HL-60 (cell line): ENCODE data around the gene CERKL.
"Not testable (repeated sequence)": the region's sequence is repeated elsewhere in the genome, so short reads cannot be mapped to it uniquely, and the experiment has no call there.

Source experiments
- DNase-seq, 2 experiments: peaks; one replicate each; pipeline ENCODE4 v3.0.0-alpha.2; 2010 to 2020; ENCODE audit warnings: low read depth in 1 of 2, low spot score in 1 of 2
- H3K27ac ChIP-seq: fragments of 250-450 bp; sonication (Bioruptor Pico); replicated peaks from 2 replicates; pipeline ENCODE4 v1.5.1; 2020; ENCODE audit warnings: mild to moderate bottlenecking, moderate library complexity
- H3K27me3 ChIP-seq: fragments of 250-450 bp; sonication (Bioruptor Pico); 2 replicates; pipeline ENCODE4 v1.5.1; 2021; ENCODE audit warnings: mild to moderate bottlenecking, moderate library complexity; ENCODE audit not compliant: insufficient read depth, poor library complexity, severe bottlenecking
- H3K4me3 ChIP-seq: replicated peaks from 2 replicates; pipeline ENCODE4 v1.5.1; 2011; ENCODE audit warnings: mild to moderate bottlenecking, control low read depth, low read length; ENCODE audit not compliant: insufficient read depth
- GABPA ChIP-seq: IDR thresholded peaks from 2 replicates; pipeline ENCODE4 v1.6.1; 2012; ENCODE audit warnings: low read depth
- POLR2AphosphoS5 ChIP-seq: IDR thresholded peaks from 2 replicates; pipeline ENCODE4 v1.6.1; 2012; ENCODE audit warnings: low read depth
- SPI1 ChIP-seq: IDR thresholded peaks from 2 replicates; pipeline ENCODE4 v1.6.1; 2012; ENCODE audit warnings: low read depth, mild to moderate bottlenecking, borderline replicate concordance
- long read RNA-seq: library from polyadenylated mRNA; unstranded; transcript quantifications from one replicate; pipeline ENCODE4 v2.0.0, GENCODE V29; 2020
- TF ChIP-seq, protein P1 (sequence below): IDR thresholded peaks from one replicate; pipeline ENCODE4 v1.5.1; 2011; ENCODE audit warnings: low read length, control low read depth, inconsistent platforms; ENCODE audit not compliant: insufficient read depth
- TF ChIP-seq, protein P2 (sequence below): IDR thresholded peaks from 2 replicates; pipeline ENCODE4 v1.6.1; 2012; ENCODE audit warnings: low read depth; ENCODE audit not compliant: insufficient replicate concordance

CERKL gene
- long read RNA-seq, result 0 reads

GRCh38 chr2:181656450-181657291 is at the start of gene CERKL:
TSS of gene CERKL (minus strand) at chr2:181657105. CDS start at chr2:181657006, 99 bp downstream.
- DNase-seq, result peak in 1 of 2 experiments; percentile 2
- TF ChIP-seq SPI1 (no peak), GABPA (no peak), POLR2AphosphoS5 (no peak)
- TF ChIP-seq, protein P1, sequence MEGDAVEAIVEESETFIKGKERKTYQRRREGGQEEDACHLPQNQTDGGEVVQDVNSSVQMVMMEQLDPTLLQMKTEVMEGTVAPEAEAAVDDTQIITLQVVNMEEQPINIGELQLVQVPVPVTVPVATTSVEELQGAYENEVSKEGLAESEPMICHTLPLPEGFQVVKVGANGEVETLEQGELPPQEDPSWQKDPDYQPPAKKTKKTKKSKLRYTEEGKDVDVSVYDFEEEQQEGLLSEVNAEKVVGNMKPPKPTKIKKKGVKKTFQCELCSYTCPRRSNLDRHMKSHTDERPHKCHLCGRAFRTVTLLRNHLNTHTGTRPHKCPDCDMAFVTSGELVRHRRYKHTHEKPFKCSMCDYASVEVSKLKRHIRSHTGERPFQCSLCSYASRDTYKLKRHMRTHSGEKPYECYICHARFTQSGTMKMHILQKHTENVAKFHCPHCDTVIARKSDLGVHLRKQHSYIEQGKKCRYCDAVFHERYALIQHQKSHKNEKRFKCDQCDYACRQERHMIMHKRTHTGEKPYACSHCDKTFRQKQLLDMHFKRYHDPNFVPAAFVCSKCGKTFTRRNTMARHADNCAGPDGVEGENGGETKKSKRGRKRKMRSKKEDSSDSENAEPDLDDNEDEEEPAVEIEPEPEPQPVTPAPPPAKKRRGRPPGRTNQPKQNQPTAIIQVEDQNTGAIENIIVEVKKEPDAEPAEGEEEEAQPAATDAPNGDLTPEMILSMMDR, result no peak
- TF ChIP-seq, protein P2, sequence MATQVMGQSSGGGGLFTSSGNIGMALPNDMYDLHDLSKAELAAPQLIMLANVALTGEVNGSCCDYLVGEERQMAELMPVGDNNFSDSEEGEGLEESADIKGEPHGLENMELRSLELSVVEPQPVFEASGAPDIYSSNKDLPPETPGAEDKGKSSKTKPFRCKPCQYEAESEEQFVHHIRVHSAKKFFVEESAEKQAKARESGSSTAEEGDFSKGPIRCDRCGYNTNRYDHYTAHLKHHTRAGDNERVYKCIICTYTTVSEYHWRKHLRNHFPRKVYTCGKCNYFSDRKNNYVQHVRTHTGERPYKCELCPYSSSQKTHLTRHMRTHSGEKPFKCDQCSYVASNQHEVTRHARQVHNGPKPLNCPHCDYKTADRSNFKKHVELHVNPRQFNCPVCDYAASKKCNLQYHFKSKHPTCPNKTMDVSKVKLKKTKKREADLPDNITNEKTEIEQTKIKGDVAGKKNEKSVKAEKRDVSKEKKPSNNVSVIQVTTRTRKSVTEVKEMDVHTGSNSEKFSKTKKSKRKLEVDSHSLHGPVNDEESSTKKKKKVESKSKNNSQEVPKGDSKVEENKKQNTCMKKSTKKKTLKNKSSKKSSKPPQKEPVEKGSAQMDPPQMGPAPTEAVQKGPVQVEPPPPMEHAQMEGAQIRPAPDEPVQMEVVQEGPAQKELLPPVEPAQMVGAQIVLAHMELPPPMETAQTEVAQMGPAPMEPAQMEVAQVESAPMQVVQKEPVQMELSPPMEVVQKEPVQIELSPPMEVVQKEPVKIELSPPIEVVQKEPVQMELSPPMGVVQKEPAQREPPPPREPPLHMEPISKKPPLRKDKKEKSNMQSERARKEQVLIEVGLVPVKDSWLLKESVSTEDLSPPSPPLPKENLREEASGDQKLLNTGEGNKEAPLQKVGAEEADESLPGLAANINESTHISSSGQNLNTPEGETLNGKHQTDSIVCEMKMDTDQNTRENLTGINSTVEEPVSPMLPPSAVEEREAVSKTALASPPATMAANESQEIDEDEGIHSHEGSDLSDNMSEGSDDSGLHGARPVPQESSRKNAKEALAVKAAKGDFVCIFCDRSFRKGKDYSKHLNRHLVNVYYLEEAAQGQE, result no peak
- Histone ChIP-seq H3K27ac (no peak within 1 kb of the TSS), H3K4me3 (peak within 1 kb of the TSS; percentile 56), H3K27me3 (peaks cover 38% of the 10 kb centered on the region)

DNA sequence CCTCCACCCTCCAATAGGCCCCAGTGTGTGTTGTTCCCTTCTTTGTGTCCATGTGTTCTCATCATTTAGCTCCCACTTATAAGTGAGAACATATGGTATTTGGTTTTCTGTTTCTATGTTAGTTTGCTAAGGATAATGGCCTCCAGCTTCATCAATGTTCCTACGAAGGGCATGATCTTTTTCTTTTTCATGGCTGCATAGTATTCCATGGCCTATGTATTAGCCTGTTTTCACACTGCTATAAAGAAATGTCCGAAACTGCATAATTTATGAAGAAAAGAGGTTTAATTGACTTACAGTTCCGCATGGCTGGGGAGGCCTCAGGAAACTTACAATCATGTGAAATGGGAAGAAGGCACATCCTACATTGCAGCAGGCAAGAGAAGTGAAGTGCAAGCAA is 45.6 kb upstream of the CERKL start:
- DNase-seq, H3K27ac ChIP-seq, H3K27me3 ChIP-seq, H3K4me3 ChIP-seq: not testable (repeated sequence)

- DNase-seq, result no peak
- Histone ChIP-seq H3K4me3 (no peak overlapping the region), H3K27me3 (no peaks in the 10 kb centered on the region), H3K27ac (peak overlapping the region; percentile 5; the same call in 1 of the 2 replicates)
- TF ChIP-seq POLR2AphosphoS5 (no peak), GABPA (no peak), SPI1 (no peak)
- TF ChIP-seq, protein P2, result no peak
These were observed 41.3 kb upstream of the CERKL start for GRCh38 chr2:181698223-181698622.

GRCh38 chr2:181697571-181697970 is 40.7 kb upstream of the CERKL start:
- H3K4me3 ChIP-seq, result no peak overlapping the region
- peak overlapping the region; percentile 29 for H3K27ac ChIP-seq
- DNase-seq, result peak; percentile 20 to 38
- TF ChIP-seq, protein P2, result no peak
- no peak for TF ChIP-seq GABPA
- TF ChIP-seq, protein P1, result no peak
- TF ChIP-seq SPI1, result peak; percentile 96
- H3K27me3 ChIP-seq, result no peaks in the 10 kb centered on the region
